GM18508 (cell line): ENCODE data around the gene TMC7.

Source experiments
- ATAC-seq: cut with Tn5 transposase; IDR thresholded peaks from one replicate; pipeline ENCODE4 v1.9.1; 2021; ENCODE audit warnings: moderate number of reproducible peaks; ENCODE audit not compliant: insufficient read depth, unreplicated experiment

TMC7 gene

DNA sequence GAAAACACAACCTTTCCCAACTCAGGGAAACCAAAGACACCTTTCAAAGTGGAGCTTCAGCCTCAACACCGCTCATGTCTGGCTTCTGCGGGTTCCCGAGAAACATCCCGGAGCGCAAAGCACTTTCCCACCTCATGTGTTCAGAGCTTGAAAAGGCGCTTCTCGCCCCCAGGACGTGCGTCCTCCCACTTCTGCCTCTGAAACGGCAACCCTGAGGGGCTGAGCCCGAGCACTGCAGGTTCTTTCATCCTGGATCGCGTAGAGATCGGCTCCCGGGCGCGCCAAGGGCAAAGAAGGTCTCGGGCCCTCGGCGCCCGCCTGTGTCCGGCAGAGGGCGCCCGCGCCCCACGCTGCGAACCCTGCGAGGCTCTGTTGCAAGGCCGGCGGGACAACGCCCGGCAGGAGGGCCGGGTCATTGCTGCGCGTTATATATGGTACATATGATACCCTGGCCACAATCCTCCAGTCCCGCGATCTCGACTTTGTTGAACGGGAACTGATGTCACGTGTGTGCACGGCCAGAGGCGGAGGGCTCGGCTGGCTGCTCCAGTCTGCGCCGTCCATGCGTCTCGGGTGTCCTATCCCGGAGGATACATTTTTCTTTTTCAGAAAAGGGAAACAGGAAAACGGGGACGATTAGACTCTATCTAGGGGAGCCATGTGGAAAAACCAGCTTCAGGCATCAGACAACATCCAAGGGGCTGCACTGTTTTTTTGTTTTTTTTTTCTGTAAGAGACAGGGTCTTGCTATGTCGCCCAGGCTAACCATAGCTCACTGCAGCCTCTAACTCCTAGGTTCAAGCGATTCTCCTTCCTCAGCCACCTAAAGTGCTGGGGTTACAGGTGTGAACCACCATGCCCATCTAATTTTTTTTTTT lies 102.8 kb downstream of the TMC7 start:
- no peak for ATAC-seq

DNA sequence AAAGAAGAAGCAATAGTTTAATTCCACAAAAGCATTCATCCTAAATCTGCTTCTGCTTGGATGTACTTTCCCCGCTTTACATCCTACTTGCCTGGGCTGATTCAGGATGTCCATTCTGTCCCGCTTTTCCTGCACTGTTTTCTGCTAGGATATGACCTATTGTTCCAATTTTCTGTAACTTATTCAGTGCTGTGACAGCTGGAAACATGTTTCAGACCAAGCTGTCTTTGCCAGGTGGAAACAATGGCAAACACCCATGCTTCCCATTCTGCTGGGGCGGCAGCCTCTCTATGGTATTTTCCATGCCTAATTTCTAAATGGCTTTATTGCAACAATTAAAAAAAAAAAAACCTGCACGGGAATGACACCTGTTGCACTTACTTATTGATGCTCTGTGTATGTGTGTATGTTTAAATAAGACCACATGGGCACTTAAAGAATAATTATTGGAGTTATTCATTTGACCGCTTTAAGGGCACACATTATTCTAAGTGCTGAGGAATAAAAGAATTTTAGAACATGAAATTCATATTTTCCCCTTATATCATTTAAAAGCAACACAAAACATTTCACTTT lies 104.7 kb downstream of the TMC7 start:
- no peak for ATAC-seq

DNA sequence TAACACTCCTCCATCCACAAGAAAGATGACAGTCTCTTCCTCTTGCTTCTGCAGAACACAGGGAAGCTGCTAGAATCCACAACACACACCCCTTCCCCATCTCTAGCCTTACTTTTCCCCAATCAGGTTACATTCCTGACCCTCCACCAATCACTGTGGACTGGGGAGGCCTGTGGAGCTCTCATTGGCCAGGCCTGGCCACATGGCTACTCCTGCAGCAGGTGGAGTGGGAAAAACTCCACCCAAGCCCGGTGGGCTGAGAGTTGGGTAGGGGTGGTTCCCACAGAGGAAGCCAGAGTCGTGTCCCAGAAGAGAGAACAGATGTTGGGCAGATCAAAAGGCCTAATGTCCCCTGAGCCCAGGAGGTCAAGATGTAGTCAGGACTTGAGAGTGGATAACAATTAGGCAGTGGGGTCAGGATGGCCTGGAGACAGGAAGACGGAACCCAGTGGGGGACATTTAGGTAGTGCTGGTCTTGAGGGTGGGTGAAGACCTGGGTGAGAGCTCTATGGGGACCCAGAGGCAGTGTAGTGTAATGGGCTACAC lies 105.7 kb downstream of the TMC7 start:
- no peak for ATAC-seq

DNA sequence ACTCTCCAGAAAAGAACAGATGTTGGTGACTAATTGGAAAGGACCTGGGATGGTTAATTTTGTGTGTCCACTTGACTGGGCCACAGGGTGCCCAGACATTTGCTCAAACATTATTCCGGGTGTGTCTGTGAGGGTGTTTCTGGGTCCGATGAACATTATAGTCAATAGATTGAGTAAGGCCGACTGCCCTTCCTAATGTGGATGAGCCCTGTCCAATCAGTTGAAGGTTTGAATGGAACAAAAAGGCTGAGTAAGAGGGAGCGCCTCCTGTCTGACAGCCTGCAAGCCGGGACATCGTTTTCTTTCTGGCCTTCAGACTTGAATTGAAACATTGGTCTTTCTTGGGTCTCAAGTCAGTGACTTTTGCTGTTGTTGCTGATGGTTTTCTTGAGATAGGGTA lies 107.2 kb downstream of the TMC7 start:
- ATAC-seq: no peak

DNA sequence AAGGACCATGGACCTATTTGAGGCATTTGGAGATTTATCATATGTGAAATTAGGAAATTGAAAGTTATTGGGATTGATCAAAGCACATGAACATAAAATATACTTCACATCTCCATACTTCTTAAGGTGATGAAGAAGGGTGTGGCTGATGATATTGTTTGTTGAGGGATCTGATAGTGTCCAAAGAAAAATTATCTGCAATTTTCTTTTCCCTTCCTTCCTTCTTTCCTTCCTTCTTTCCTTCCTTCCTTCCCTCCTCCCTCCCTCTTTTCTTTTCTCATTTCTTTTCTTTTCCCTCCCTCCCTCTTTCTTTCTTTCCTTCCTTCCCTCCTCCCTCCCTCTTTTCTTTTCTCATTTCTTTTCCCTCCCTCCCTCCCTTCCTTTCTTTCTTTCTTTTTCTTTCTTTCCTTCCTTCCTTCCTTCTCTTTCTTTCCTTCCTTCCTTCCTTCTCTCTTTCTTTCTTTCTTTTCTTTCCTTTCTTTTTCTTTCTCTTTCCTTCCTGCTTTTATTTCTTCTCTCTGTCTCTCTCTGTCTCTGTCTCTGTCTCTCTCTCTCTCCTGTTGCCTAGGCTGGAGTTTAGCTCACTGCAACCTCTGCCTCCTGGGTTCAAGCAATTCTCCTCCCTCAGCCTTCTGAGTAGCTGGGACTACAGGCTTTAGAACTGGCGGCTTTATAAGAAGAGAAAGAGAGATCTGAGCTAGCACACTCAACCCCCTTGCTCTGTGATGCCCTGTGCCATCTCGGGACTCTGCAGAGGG lies 109.1 kb downstream of the TMC7 start:
- no peak for ATAC-seq

DNA sequence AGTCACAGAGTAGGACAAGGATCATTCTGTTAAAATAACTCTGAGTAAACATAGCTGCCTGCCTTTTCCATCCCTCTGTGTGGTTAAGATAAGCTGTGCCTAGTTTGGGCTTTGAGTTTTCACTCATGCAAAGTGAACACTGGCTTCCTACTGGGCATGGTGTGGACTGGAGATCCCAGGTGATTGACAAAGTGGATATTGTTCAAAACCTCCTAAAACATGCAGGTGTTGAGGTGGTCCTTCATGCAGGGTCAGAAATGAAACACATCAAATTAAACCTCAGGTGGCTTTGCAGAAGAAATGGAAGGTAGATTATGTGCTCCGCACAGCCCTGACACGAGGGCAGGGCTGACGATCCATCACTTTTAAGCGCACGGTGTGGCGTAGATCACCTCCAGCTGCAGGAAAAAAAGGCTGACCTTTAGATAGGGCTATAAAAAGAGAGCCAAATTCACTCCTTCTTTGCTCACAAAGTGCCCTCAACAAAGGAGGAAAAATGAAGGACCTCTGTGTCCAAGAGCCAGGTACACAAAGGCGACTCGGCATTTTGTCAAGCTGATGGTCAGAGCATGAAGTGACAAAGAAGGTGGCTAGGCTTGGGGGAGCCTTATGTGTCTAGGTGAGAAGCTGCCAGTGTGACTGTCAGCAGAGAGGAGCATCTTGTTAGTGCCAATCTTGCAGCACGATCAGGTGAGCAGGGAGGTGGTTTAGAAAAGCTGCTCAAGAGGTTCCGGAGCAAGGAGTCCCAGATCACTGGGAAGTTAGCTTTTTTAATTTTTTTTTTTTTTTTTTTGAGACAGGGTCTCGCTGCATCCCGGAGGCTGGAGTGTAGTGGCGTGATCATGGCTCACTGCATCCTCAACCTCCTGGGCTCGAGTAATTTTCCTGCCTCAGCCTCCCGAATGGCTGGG lies 110.2 kb downstream of the TMC7 start:
- no peak for ATAC-seq

DNA sequence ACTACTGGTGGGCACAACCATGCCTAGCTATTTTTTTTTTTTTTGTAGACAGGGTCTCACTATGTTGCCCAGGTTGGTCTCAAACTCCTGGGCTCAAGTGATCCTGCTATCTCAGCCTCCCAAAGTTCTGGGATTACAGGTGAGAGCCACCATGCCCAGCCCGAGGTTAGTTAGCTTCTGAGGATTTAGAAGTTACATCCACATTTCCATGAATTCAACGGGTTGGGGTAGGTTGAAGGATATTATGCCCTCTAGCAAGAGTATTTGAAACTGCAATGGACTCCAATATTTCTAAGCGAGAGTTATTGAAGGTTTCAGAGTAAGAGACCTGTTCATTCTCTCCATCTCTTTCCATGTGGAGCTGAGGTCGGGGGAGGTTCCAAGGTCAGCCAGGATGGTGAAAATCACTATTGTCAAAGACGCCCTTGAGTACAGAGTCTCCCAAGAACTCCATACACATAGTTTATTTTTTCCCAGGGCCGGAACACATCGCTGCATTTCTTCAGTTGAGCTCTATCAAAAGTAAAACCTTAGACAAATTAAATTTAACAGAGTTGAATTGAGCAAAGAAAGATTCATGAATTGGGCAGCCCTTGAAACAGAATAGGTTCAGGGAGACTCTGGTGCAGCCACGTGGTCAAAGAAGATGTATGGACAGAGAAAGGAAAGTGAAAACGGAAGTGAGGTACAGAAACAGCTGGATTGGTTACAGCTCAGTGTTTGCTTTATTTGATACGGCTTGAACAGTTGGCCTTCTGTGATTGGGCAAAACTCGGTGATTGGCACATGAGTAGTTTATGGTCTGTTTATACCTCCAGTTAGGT lies 111.0 kb downstream of the TMC7 start:
- no peak for ATAC-seq

DNA sequence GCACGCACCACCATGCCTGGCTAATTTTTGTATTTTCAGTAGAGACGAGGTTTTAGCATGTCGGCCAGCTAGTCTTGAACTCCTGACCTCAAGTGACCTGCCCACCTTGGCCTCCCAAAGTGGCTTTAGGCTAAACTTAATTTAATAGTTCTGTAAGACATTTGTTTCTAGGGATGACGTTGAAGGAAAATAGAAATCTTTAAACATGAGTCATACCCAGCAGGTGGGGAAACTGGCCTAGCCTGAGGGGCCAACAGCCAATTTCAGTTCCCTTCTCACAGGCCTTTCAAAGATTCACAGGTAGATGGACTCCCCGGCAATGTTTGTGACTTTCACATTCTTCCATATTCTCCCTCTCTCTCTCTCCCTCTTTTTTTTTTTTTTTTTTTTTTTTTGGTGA lies 111.9 kb downstream of the TMC7 start:
- ATAC-seq: no peak

DNA sequence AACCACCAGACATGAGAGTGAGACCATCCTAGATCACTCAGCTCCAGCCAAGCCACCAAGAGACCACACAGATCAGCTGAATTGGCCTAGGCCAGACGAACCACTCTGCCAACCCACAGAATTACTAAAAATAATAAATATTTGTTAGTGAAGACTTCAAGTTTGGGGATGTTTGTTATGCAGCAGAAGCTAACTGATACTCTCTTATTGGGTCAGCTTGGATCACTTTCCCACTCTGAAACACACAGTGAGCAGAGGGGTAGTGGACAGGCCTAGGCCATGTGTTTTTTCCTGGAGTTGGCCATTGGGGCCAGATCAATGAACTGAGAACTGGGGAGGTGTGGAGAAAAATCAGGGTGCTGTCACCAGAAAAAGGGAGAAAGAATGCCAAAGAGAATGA lies 114.4 kb downstream of the TMC7 start:
- ATAC-seq: no peak

DNA sequence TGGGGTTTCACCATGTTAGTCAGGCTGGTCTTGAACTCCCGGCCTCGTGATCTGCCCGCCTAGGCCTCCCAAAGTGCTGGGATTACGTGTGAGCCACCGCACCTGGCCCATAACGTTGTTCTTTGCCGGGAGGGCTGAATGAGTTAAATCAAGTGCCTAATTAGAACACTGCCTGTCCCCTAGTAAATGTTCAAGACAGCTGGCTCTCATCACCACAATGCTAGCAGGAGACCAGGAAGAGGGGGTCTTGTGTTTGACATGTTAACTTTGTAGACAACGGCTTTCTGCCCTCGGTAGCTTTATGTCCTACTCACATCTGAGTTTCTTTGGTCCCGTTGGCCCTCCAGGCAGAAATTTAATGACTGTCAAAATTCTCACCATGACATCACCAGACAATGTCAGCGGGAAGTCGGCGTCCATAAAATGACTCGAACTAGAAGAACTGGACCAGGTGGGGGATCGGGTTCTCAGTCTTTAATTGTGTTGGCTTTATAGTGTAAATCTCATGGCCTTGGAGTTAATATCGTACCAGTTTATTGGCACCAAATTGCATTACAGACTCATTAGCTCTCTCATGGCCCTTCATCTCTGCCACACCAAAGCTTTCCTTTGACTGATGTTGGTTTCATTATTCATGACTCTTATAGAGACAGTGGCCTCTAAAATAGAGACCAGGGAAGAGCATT lies 118.6 kb downstream of the TMC7 start:
- no peak for ATAC-seq

DNA sequence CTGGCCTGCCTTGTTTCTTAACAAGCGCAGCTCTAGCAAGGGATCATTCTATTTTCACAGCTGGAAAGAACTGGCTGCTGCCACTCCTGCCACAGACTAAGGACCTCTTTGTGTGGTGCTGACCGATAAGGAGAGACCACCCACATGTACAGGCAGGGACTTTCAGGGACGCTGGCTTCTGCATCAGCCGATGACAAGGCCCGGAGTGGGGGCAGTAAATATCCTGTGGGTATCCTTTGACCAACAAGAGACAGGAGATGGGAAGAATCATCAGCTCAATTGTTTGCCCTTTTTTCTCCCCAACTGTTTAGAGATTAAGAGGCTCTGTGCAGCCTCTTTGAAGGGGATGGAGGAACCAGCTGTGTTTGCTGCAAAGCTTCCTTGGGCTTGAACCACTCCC lies 120.9 kb downstream of the TMC7 start:
- no peak for ATAC-seq

DNA sequence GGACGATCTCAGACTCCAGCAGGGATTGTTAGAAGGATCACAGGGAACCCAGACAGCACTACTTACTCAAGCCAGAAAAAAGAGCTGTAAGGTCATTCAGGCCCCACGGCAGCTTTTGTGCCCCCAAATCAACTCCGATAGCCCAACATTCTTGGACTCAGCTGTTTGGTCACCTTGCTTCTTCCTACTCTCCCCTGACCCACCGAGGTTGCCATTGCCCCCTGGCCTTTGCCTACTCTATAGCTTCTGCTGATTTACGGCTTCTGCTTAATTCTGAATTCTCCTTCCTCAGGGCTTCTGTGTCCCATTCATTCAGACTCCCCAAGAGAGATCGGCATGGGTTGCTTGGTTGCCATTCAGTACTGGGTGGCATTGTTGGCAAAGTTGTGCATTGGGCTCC lies 121.4 kb downstream of the TMC7 start:
- ATAC-seq: no peak

DNA sequence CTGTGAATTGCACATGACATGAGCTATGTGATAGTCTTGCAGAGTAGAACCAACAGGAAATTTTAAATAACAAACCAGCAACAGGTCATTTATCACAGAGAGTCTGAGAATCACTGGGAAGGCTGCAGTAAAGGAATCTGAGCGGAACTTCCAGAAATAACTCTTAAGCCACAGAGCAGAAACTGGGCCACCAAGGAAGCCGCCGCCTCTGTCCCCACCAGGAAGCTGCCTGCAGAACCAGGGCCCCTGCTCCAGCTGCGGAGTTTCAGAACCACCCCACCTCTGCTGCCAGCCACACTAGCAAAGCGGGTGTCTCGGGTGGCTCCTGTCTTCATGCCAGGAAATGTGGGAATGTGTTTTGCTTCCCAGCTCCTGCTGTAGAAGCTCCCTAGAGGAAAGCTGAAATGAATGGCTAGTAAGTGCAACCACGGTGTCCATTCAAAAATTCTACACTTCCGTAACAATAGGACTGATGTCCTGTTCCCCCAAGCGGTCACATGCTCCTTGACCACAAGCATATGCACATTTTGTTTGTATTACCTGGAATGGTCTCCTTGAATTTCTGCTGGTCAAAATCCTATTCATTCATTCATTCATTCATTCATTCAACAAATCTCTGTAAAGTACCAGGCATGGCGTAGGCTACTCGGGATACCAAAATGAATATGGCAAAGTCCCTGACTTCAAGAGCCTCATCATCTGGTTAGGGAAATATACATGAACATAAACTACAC lies 122.3 kb downstream of the TMC7 start:
- no peak for ATAC-seq

DNA sequence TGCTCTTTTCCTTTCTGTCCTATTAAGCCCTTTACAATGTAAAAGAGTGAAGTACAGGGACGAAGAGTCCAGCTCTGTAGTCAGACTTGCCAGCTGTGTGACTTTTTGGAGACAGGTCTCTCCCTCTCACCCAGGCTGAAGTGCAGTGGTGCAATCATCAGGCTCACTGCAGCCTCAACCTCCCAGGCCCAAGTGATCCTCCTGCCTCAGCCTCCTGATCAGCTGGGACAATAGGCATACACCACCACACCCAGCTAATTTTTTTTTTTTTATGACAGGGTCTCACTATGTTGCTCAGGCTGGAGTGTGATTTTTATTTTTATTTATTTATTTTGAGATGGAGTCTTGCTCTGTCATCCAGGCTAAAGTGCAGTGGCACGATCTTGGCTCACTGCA lies 122.9 kb downstream of the TMC7 start:
- ATAC-seq: no peak

DNA sequence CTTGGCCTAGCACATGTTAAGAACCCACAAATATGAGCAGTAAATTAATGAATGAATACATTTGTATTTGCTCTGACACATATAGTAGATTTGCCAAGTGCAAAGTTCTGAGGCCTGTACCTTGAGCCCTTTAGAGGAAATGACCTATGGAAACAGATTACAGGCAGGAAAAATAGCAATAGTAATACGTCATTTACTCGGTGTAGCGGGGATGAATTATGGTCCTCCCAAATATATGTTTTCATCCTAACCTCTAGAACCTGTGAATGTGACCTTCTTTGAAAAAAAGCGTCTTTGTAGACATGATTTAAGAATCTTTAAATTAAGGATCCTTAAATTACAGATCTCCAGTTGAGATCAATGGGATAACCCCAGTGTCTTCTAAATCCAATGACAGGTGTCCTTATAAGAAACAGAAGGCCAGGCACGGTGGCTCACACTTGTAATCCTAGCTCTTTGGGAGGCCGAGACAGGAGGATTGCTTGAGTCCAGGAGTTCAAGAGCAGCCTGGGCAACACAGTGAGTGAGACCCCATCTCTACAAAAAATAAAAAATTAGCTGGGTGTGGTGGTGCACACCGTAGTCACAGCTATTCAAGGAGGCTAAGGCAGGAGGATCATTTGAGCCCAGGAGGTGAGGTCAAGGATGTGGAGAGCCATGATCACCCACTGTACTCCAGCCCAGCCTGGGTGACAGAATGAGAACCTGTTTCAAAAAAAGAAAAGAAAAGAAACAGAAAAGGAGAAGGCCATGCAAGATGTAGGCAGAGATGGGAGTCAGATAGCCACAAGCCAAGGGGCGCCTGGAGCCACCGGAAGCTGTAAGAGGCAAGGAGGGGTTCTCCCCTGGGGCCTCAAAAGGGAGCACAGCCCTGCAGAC lies 124.9 kb downstream of the TMC7 start:
- ATAC-seq: no peak

DNA sequence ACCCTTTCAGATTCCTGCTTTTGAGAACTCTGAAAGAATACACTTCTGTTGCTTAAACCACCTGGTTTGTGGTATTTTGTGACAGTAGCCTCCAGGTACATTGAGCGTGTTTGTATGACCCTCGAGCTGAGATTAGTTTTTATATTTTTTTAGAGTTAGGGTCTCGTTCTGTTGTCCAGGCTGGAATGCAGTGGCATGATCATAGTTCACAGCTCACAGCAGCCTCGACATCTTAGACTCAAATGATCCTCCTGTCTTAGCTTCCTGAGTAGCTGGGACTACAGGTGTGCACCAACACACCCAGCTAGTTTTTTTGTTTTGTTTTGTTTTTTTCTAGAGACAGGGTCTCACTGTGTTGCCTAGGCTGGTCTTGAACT lies 125.5 kb downstream of the TMC7 start:
- no peak for ATAC-seq
